Spleen (tissue), 7 donors: Measurements from ENCODE around the gene WDR81.

Experiments
- POLR2A ChIP-seq, 3 donors: fragments of 450-650 bp; IDR thresholded peaks; one replicate each; pipeline ENCODE4 v1.5.1; 2017; ENCODE audit warnings: antibody characterized with exemption in 3 of 3, mild to moderate bottlenecking in 1 of 3
- POLR2AphosphoS5 ChIP-seq, 3 donors: sonication (generic); formaldehyde crosslinking; IDR thresholded peaks; one replicate each; pipeline ENCODE4 v1.5.1; 2017; ENCODE audit warnings: antibody characterized with exemption in 3 of 3
- TF ChIP-seq, protein P1 (sequence below), 11 experiments: fragments of 200-600 bp in 7 of 11; fragments of 450-650 bp in 4 of 11; sonication (generic) in 4 of 11; IDR thresholded peaks in 8 of 11; conservative IDR thresholded peaks in 3 of 11; 1 replicate in 7 of 11; 2 replicates in 4 of 11; pipeline versions ENCODE4 v1.4.0 to v1.8.0; 2016 to 2021; ENCODE audit warnings: antibody characterized with exemption in 11 of 11, inconsistent platforms in 4 of 11, mild to moderate bottlenecking in 1 of 11
- donor health status: DM: no; HTN: no; CAD: no; lungs with moderate emphysema.
- donor health status: DM: no; HTN: no; CAD: no.
- donor health status: DM: no; HTN: no; CAD: no.

DNA sequence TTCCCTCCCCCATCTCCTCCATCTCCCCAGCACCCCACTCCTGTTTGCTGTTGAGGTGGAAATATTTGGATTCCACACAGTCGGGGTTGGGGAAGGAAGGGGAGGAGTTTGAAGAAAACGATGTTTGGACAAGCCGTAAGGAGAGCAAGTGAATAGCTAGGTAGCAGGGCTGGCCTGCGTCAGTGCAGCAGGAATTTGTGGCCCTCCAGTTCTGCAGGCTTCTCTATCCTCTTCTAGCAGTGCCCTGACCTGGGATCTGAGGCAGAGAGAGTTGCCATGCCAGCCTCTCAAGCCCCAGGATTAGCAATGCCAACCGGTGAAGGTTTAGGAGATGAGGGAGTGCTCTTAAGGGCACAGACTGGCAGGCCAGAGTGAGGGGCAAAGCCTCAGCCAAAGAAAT lies 26.8 kb upstream of the WDR81 start:
- TF ChIP-seq POLR2A (IDR thresholded peaks at IDR 0.05) (no peak), POLR2AphosphoS5 (IDR thresholded peaks at IDR 0.05) (no peak)
- TF ChIP-seq, protein P1, sequence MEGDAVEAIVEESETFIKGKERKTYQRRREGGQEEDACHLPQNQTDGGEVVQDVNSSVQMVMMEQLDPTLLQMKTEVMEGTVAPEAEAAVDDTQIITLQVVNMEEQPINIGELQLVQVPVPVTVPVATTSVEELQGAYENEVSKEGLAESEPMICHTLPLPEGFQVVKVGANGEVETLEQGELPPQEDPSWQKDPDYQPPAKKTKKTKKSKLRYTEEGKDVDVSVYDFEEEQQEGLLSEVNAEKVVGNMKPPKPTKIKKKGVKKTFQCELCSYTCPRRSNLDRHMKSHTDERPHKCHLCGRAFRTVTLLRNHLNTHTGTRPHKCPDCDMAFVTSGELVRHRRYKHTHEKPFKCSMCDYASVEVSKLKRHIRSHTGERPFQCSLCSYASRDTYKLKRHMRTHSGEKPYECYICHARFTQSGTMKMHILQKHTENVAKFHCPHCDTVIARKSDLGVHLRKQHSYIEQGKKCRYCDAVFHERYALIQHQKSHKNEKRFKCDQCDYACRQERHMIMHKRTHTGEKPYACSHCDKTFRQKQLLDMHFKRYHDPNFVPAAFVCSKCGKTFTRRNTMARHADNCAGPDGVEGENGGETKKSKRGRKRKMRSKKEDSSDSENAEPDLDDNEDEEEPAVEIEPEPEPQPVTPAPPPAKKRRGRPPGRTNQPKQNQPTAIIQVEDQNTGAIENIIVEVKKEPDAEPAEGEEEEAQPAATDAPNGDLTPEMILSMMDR (IDR thresholded peaks at IDR 0.05 in 8 of 11, conservative IDR thresholded peaks at IDR 0.05 in 3 of 11): no peak
